Measurements from ENCODE around the gene DIO3.
A peak's percentile ranks its signal among the peaks of the same experiment; 100 is the strongest.

DIO3 gene

DNA sequence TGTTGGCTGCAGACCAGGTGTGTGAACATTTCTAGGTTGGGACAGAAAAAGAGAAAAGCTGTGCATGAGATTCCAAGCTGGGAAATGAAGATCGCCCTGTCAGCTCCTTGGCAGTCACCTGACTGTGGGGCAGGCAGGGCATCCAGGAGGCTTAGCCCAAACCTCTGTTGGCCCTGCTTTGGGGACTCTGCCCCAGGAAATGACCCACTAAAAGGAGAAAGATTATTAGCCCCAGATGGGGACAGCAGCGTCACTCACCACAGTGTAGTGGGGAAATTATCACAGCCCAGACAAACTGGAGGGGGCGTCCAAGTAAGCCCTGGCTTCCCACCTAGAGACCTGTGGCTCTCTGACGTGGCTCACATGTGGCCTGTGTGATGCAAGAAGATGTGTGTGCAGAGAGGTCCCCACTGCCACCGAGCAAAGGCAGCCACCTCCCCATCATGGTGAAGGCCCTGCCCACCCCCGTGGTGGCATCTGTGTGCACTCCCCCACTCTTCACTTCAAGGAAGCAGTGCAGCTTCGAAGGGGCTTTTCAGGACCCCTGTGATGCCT lies 39.1 kb downstream of the DIO3 start:
- DNase-seq = peak; percentile 43

DNA sequence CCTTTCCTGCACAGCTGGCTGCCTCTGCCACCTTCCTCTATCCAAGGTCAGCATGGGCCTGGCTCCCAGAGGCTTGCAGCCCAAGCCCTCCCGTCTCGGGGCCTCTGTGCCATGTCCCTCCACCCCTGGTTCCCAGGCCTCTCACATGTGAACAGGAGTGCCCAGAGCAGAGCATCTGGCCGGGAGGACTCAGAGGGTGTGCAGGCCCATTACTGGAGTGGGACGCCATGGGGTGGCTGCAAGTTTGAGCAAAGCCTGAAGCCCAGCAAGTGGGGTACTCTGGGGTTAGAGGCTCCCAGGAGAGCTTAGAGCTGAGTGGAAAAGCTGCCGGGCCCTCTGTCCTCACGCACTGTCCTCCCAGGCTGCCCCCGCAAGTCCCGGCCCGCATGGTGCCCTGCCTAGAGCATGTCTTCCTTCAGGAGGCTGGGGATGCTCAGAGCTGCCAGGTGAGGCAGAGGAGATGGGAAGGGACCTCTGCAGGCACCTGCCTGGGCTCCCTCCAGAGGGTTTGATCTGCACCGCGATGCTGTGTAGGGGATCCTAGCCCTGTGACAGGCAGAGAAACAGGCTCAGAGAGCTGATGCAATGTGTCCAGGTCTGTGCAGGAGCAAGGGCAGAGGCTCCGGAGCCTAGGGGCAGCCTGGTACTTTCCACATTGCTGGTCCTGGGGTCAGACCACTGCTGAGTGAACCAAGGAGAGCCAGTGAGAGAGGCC lies 39.8 kb downstream of the DIO3 start:
- DNase-seq = peak; percentile 57

DNA sequence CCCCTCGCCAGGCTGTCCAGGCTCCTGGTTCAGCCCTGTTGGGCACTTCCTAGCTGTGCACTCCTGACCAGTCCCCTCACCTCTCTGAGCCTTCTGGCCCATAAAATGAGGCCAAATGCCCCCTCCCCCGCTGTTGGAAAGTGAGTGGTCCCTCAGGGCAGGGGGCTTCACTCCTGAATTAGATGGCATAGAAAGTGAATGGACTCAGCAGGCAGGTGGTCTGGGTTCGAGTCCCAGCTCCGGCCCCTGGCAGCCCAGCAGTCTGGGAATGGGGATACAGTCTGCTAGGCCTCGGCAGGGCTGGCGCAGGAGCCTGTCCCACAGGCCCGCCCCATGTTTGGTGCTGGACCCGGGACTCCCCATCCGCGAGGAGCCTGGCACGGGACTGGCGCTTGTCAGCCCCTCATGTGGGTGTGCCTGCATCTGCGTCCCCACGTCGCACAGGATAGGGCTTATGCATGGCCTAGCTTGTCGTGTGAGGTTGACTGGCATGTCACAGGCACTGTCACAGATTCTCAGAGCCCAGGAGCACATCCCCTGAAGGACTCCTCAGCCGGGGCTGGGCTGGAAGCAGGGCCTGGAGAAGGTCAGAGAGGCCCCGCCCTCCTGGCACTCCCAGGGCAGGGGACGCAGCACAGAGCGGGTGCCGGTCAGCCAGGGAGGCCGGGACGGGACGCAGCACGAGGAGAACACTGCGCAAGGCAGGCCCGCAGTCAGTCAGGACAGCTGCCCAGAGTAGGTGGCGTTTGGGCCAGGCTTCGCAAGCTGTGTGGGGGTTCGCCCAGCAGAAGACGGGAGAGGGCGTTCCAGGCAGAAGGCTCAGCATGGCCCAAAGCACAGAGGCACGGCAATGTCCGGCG lies 40.5 kb downstream of the DIO3 start:
- peak; percentile 59 for DNase-seq

DNA sequence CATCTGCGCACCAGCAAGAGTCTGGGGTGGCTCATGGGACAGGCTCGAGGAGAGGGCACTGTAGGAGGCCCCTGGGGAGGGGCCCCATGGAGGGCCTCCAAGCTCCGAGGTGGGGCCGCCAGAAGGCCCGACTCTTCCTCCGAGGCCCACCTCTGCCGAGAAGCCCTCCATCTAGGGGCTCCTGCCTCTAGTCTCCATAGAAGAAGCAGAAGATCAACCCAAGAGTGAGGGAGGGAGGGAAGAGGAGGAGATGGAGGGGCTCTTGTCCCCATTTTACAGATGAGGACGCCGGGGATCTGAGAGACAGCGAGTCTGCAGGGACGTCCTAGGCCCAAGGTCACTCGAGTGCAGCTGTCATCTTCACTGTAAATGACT lies 41.2 kb downstream of the DIO3 start:
- DNase-seq = peak; percentile 56

DNA sequence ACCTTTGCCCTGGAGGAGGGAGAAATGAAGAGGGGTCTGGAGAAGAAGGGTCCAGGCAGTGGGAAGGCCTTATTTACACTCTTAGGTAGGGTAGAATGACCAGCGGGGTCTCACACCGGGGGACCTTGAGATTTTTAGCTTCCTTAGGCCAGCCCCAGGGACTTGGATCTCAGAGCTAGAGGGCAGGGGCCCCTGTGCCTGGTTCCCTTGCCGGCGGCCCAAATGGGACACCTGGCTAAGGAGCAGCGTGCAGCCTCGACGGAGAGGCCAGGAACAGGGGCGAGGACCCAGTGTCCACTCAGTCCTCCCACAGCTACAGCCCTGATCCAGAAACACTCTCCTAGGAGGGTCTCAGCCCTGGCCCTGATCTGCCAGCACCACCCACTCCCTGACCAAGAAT lies 41.8 kb downstream of the DIO3 start:
- peak; percentile 24 for DNase-seq

DNA sequence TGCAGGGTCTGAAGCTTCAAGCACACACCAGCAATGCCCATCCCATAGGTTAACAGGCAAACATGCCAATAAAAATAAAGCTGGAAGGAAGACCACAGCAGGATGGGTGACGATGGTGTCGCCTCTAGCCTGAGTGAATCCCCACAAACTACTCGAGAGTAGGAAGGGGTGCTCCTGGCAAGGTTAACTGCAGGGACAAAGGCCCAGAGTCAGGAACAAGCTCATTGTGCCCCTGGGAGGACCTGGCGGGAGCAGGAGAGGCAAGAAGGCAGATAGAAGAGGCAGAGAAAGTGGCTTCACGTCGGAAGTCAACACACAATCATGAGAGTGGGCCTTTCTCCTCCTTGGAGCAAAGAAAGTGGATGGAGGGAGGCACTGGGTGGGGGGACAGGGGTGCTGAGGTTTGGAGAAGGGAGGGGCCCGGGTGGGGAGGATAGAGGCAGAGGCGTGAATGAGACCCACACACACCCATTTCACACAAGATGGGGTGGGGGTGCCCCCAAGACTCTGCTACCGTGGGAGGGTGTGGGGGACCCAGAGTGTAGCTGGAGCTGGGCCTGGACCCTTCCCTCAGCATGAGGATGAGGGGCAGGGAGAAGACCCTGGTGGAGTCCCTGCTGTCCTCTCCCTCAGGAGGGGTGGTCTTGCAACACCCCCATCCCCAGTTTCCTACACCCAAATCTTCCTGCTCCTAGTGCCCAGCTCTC lies 43.1 kb downstream of the DIO3 start:
- DNase-seq = no peak

DNA sequence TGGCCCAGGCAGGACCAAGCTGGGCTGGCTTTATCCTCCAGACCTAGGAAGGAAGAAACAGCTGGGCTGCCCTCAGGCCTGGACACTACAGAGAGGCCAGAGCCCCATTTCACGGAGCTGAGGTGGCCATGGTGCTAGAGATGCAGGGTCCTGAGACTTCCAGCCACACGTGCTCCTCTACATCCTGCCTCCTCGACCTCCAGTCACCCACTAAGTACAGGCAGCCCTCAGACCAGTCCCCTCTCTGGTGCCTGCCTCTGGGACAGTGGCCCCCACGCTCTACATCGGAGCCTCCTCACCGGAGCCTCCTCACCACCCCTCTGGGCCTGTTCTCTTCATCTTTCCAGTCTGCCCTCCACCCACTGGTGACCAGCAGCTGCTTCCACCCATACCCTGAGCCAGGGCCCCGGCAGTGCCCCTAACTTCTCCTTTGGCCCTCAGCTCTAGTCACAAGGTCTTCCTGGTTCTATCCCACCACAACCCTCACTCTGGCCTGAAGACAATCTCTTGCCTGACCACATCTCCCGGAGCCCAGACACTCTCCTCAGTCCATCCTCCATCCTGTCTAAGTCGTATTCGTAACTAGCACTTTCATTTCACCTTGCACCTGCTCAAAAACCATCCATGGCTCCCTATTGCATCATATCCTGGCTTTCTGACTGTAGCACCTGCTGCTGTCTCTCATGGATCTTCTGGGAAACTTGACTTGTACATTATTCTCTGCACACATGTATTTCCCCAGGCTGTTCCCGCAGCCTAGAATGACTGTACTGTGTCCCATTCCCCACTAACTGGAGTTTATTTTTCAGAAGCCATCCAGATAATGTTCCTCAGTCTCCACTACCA lies 43.9 kb downstream of the DIO3 start:
- peak; percentile 31 for DNase-seq

DNA sequence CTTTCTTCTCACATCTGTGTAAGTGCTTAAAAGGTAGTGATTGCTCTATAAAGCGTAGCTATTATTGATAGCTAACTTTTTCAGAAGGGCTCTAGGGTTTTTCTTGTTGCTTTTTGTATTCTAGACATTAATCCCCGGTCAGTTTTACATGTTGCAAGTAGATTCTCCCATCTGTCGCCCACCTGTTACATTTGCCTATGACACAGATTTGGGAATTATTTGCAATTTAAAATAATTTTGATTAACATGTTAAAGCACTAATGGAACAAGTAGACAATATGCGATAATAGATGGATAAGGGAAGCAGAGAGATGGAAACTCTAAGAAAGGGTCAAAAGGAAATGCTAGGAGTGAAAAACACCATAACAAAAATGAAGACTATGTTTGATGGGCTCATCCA lies 44.5 kb downstream of the DIO3 start:
- DNase-seq = no peak

All from activated effector memory CD4-positive, alpha-beta T cell treated with anti-CD3 and anti-CD28 coated beads, Interleukin-2, amount 50 U/mL, for 16 hours (primary cell).